GM12878 (cell line): Measurements from ENCODE around the gene EIF2A. TPM values are rescaled to one million over a fixed set of nuclear protein-coding genes. Genes with fewer than 3 reads are reported as not detected.
A peak's percentile ranks its signal among the peaks of the same experiment; 100 is the strongest.

Experiments used
- ATAC-seq: fragments of 200-7000 bp; cut with Tn5 transposase; 3 replicates; pipeline ENCODE4 v1.9.1; 2020; ENCODE audit warnings: mild to moderate bottlenecking, moderate library complexity
- BruUV-seq: library from RNA; stranded (reverse); fragments of 400-500 nt; replicated peaks from 2 replicates; lab custom pipeline; 2021; lab: Mats Ljungman, UMichigan
- CTCF ChIA-PET: fragments of 300-600 bp; sonication (Branson Sonifier 250); formaldehyde crosslinking; extraction: SDS; loops from one replicate; lab custom pipeline; 2021; ENCODE audit warnings: inconsistent platforms; lab: Yijun Ruan, JAX
- POLR2A ChIA-PET: fragments of 350-600 bp; formaldehyde crosslinking; extraction: SDS; loops from one replicate; lab custom pipeline; 2021; ENCODE audit warnings: inconsistent platforms; lab: Charles Lee
- RAD21 ChIA-PET: fragments of 300-600 bp; sonication (Branson Sonifier 250); formaldehyde crosslinking; loops from one replicate; lab custom pipeline; 2023; ENCODE audit warnings: antibody characterized with exemption; ENCODE audit not compliant: unreplicated experiment; lab: Charles Lee
- SMC1A ChIA-PET: fragments of 300-600 bp; sonication (Branson Sonifier 250); formaldehyde crosslinking; loops from one replicate; lab custom pipeline; 2023; ENCODE audit not compliant: unreplicated experiment, uncharacterized antibody; lab: Charles Lee
- DNase-seq: peaks from one replicate; pipeline ENCODE4 v3.0.0-alpha.2; 2011; ENCODE audit warnings: low read depth, low spot score
- FAIRE-seq: peaks from 3 replicates; lab custom pipeline; 2011; peaks lifted over from hg19 to GRCh38; lab: Jason Lieb, UNC
- H2AFZ ChIP-seq: 2 replicates; pipeline ENCODE4 v1.6.0; 2011; ENCODE audit warnings: low read depth, low read length, control low read depth; ENCODE audit not compliant: control insufficient read depth
- H3K27ac ChIP-seq: 2 replicates; pipeline ENCODE4 v1.5.1; 2011; ENCODE audit warnings: control low read depth; ENCODE audit not compliant: control insufficient read depth, insufficient read depth
- H3K27me3 ChIP-seq, 2 experiments: replicated peaks in 1 of 2; 2 replicates each; pipeline versions ENCODE4 v1.6.0 to v1.6.1; 2011; ENCODE audit warnings: low read length in 1 of 2; ENCODE audit not compliant: control insufficient read depth in 2 of 2, insufficient read depth in 2 of 2
- H3K36me3 ChIP-seq, 2 experiments: 2 replicates each; pipeline ENCODE4 v1.5.1; 2011; ENCODE audit warnings: low read length in 1 of 2; ENCODE audit not compliant: control insufficient read depth in 2 of 2, insufficient read depth in 2 of 2
- H3K4me1 ChIP-seq: 2 replicates; pipeline ENCODE4 v1.6.1; 2011; ENCODE audit warnings: mild to moderate bottlenecking, low read length, moderate library complexity, mixed read lengths; ENCODE audit not compliant: control insufficient read depth, insufficient read depth
- H3K4me2 ChIP-seq: 2 replicates; pipeline ENCODE4 v1.6.0; 2011; ENCODE audit warnings: control low read depth; ENCODE audit not compliant: control insufficient read depth, insufficient read depth
- H3K4me3 ChIP-seq: fragments of 200-600 bp; sonication (generic); 2 replicates; pipeline ENCODE4 v1.5.1; 2016
- H3K79me2 ChIP-seq: 2 replicates; pipeline ENCODE4 v1.6.0; 2011; ENCODE audit warnings: low read length; ENCODE audit not compliant: control insufficient read depth, insufficient read depth
- H3K9ac ChIP-seq: 2 replicates; pipeline ENCODE4 v1.8.0; 2011; ENCODE audit warnings: low read length, control low read depth, mixed read lengths; ENCODE audit not compliant: control insufficient read depth, insufficient read depth
- H3K9me3 ChIP-seq: replicated peaks from 3 replicates; pipeline ENCODE4 v1.5.1; 2011; ENCODE audit warnings: mild to moderate bottlenecking, low read length; ENCODE audit not compliant: control insufficient read depth, insufficient read depth
- H4K20me1 ChIP-seq: 2 replicates; pipeline ENCODE4 v1.6.0; 2011; ENCODE audit not compliant: control insufficient read depth, insufficient read depth
- BRCA1 ChIP-seq: IDR thresholded peaks from 2 replicates; pipeline ENCODE4 v1.6.1; 2011; ENCODE audit warnings: low read depth, low read length, improper control_type of control experiment
- CEBPB ChIP-seq, 2 experiments: fragments of 150-350 bp in 1 of 2; IDR thresholded peaks; 2 replicates each; pipeline ENCODE4 v1.6.1; 2012 to 2014; ENCODE audit warnings: low read depth in 2 of 2, low read length in 2 of 2, borderline replicate concordance in 1 of 2, inconsistent platforms in 1 of 2
- EP300 ChIP-seq, 2 experiments: fragments of 150-350 bp in 1 of 2; IDR thresholded peaks; 2 replicates each; pipeline ENCODE4 v1.6.1; 2011 to 2012; ENCODE audit warnings: low read depth in 2 of 2, low read length in 2 of 2, borderline replicate concordance in 1 of 2, improper control_type of control experiment in 1 of 2, inconsistent platforms in 1 of 2; ENCODE audit not compliant: control insufficient read depth in 1 of 2
- ETV6 ChIP-seq, 2 experiments: fragments of 450-650 bp in 1 of 2; IDR thresholded peaks in 1 of 2; conservative IDR thresholded peaks in 1 of 2; 2 replicates each; pipeline ENCODE4 v1.6.1; 2014; ENCODE audit warnings: antibody characterized with exemption in 1 of 2, borderline replicate concordance in 1 of 2, low read depth in 1 of 2, mild to moderate bottlenecking in 1 of 2, moderate library complexity in 1 of 2
- JUNB ChIP-seq: IDR thresholded peaks from 2 replicates; pipeline ENCODE4 v1.6.1; 2016; ENCODE audit warnings: antibody characterized with exemption, mild to moderate bottlenecking
- LARP7 ChIP-seq: fragments of 450-650 bp; IDR thresholded peaks from 2 replicates; pipeline ENCODE4 v1.6.1; 2017; ENCODE audit warnings: mild to moderate bottlenecking
- MXI1 ChIP-seq: fragments of 150-350 bp; IDR thresholded peaks from 2 replicates; pipeline ENCODE4 v1.6.1; 2011; ENCODE audit warnings: low read depth, mild to moderate bottlenecking, inconsistent platforms, low read length, improper control_type of control experiment
- MYB ChIP-seq: fragments of 150-350 bp; IDR thresholded peaks from 2 replicates; pipeline ENCODE4 v1.6.1; 2014; ENCODE audit warnings: mild to moderate bottlenecking, low read depth, low read length, borderline replicate concordance
- PML ChIP-seq: IDR thresholded peaks from 2 replicates; pipeline ENCODE4 v1.6.1; 2012; ENCODE audit warnings: low read length, inconsistent platforms
- RELA ChIP-seq: fragments of 450-650 bp; IDR thresholded peaks from 2 replicates; pipeline ENCODE4 v1.8.0; 2014; ENCODE audit warnings: borderline replicate concordance; ENCODE audit not compliant: partially characterized antibody
- SUPT20H ChIP-seq: IDR thresholded peaks from 2 replicates; pipeline ENCODE4 v1.6.1; 2011; ENCODE audit warnings: low read depth, mild to moderate bottlenecking, low read length, moderate library complexity, borderline replicate concordance; ENCODE audit not compliant: control insufficient read depth
- TBL1XR1 ChIP-seq: IDR thresholded peaks from 2 replicates; pipeline ENCODE4 v1.6.1; 2012; ENCODE audit warnings: low read depth, low read length, improper control_type of control experiment
- ZNF622 ChIP-seq: fragments of 450-650 bp; IDR thresholded peaks from 2 replicates; pipeline ENCODE4 v1.6.1; 2017; ENCODE audit warnings: mild to moderate bottlenecking, inconsistent platforms
- WGBS: methylation state at CpG from one replicate; pipeline ENCODE4 v1.1.6; 2016; ENCODE audit warnings: low lambda C conversion rate; ENCODE audit not compliant: insufficient replicate concordance, insufficient coverage; ENCODE audit errors: missing lambda C conversion rate; 5-methylcytosine and 5-hydroxymethylcytosine counted together
- in situ Hi-C: fragments of 300-500 bp; cut with MboI; formaldehyde crosslinking; loops from 9 replicates; pipeline ENCODE4 v1.14.3; 2018; ENCODE audit warnings: mixed read lengths
- intact Hi-C: fragments of 100-400 bp; cut with micrococcal nuclease; formaldehyde crosslinking; loops from one replicate; pipeline ENCODE4 v1.14.2; 2022; ENCODE audit not compliant: unreplicated experiment
- polyA plus RNA-seq, 11 experiments: library from polyadenylated mRNA; depleted of rRNA in 4 of 11; unstranded in 6 of 11; stranded (reverse) in 5 of 11; fragments of >200 nt; fragmentation: Nextera tagmentation in 4 of 11; fragmentation: Illumina TruSeq in 1 of 11; extraction: Ambion mirVana in 4 of 11; extraction: Trizol in 1 of 11; gene quantifications; 1 replicate in 1 of 11; 2 replicates in 10 of 11; pipeline versions ENCODE4 v1.2.1 to v1.2.3, GENCODE V29; 2011 to 2016; ENCODE audit warnings: inconsistent platforms in 2 of 11, missing spikeins in 2 of 11, low read depth in 1 of 11
- total RNA-seq, 4 experiments: library from RNA; depleted of rRNA in 3 of 4; stranded (reverse); fragments of >200 nt in 3 of 4; fragmentation: Illumina TruSeq in 1 of 4; extraction: Trizol in 1 of 4; gene quantifications; 2 replicates each; pipeline versions ENCODE4 v1.2.1 to v1.2.3, GENCODE V29; 2013 to 2021
- TF ChIP-seq, protein P1 (sequence below): IDR thresholded peaks from 2 replicates; pipeline ENCODE4 v1.6.1; 2012; ENCODE audit warnings: mild to moderate bottlenecking, low read depth, low read length
- TF ChIP-seq, protein P2 (sequence below): fragments of 450-650 bp; formaldehyde crosslinking; IDR thresholded peaks from 2 replicates; pipeline ENCODE4 v1.4.0; 2022; ENCODE audit warnings: mild to moderate bottlenecking, moderate library complexity
- TF ChIP-seq, protein P3 (sequence below): fragments of 450-650 bp; IDR thresholded peaks from 2 replicates; pipeline ENCODE4 v1.6.1; 2016; ENCODE audit warnings: mild to moderate bottlenecking

Gene EIF2A
- total and polyA plus RNA-seq, 10 of the 15 experiments (the other 5 are each of a cell fraction or from before 2014, with no cell fraction given): 85.4 to 211 (median 136) TPM

DNA sequence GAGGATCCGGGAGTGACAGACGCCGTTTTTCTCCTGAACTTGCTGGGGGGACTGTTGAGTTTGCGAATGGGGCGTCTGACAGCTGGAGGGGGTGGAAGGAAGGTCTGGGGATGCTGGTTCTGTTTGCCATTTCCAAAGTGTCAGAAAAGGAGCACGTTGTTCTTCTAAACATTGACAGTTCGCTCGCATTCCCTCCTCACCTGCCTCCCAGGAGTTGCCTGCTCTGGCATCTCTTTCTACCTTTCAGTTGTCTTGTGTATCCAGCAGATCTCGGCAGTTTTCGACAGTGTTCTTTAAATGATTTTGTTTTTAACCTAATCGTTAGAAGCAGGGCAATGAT, 57.4 kb downstream of the EIF2A start:
- no peaks in the 10 kb centered on the region for H3K27me3 ChIP-seq
- in situ Hi-C loops (no loop called here), intact Hi-C loops (loop anchor here (1.0 to 5.0 kb wide), 5 partner anchors 58 to 219 kb away; partner anchors contain the start of genes EIF2A, ERICH6, SERP1 and SIAH2)
- H3K9me3 ChIP-seq: no peaks in the 10 kb centered on the region
- under 1% methylated on average over 11 of the region's 11 CpGs for WGBS
- peaks cover under 1% of the 10 kb centered on the region; the same call in 1 of the 2 replicates for H4K20me1 ChIP-seq
- no TSS peak for BruUV-seq
- DNase-seq (no peak), ATAC-seq (peak; percentile 2), FAIRE-seq (no peak)
- peaks cover 97% of the 10 kb centered on the region for H3K79me2 ChIP-seq
- peak overlapping the region; percentile 92 for H3K9ac ChIP-seq
- H3K27ac ChIP-seq: peak overlapping the region; percentile 92
- peaks cover 16% of the 10 kb centered on the region for H3K4me1 ChIP-seq
- SMC1A ChIA-PET: interaction anchor here (0.8 kb wide), 1 partner anchor 13 kb away, joined by 3 read pairs; no protein-coding TSS in a partner anchor
- CTCF ChIA-PET: no interaction called here
- POLR2A ChIA-PET: interaction anchor here (1.1 to 3.3 kb wide), 4 partner anchors 10 to 159 kb away, joined by 3 to 40 read pairs (median 4); partner anchors contain the start of gene SIAH2
- peaks cover 0 to 8% of the 10 kb centered on the region in 2 experiments; a peak in 1 of 4 replicates for H3K36me3 ChIP-seq
- H2AFZ ChIP-seq: no peak overlapping the region
- RAD21 ChIA-PET: no interaction called here
- H3K4me3 ChIP-seq: peak overlapping the region; percentile 92
- H3K4me2 ChIP-seq: peak overlapping the region; percentile 81
- TF ChIP-seq PML (no peak), BRCA1 (no peak), RELA (no peak), LARP7 (no peak), MYB (no peak), CEBPB (IDR thresholded peaks at IDR 0.05; ENCODE audit: borderline replicate concordance in 1 of 2, low read depth in 2 of 2, low read length in 2 of 2) (no peak), JUNB (no peak), MXI1 (peak; percentile 62; the same call in 1 of the 2 replicates), SUPT20H (no peak), ZNF622 (no peak), ETV6 (conservative IDR thresholded peaks at IDR 0.05 in 1 of 2, IDR thresholded peaks at IDR 0.05 in 1 of 2; ENCODE audit: borderline replicate concordance in 1 of 2, low read depth in 1 of 2) (0 out of 4 replicates have a peak, but pooled peaks of 1 of the 2 experiments have one; percentile 12), TBL1XR1 (peak; percentile 29; the same call in 1 of the 2 replicates), EP300 (IDR thresholded peaks at IDR 0.05; ENCODE audit: borderline replicate concordance in 1 of 2, control insufficient read depth in 1 of 2, low read depth in 2 of 2, low read length in 2 of 2) (no peak)
- TF ChIP-seq, protein P1, sequence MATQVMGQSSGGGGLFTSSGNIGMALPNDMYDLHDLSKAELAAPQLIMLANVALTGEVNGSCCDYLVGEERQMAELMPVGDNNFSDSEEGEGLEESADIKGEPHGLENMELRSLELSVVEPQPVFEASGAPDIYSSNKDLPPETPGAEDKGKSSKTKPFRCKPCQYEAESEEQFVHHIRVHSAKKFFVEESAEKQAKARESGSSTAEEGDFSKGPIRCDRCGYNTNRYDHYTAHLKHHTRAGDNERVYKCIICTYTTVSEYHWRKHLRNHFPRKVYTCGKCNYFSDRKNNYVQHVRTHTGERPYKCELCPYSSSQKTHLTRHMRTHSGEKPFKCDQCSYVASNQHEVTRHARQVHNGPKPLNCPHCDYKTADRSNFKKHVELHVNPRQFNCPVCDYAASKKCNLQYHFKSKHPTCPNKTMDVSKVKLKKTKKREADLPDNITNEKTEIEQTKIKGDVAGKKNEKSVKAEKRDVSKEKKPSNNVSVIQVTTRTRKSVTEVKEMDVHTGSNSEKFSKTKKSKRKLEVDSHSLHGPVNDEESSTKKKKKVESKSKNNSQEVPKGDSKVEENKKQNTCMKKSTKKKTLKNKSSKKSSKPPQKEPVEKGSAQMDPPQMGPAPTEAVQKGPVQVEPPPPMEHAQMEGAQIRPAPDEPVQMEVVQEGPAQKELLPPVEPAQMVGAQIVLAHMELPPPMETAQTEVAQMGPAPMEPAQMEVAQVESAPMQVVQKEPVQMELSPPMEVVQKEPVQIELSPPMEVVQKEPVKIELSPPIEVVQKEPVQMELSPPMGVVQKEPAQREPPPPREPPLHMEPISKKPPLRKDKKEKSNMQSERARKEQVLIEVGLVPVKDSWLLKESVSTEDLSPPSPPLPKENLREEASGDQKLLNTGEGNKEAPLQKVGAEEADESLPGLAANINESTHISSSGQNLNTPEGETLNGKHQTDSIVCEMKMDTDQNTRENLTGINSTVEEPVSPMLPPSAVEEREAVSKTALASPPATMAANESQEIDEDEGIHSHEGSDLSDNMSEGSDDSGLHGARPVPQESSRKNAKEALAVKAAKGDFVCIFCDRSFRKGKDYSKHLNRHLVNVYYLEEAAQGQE: no peak
- TF ChIP-seq, protein P2, sequence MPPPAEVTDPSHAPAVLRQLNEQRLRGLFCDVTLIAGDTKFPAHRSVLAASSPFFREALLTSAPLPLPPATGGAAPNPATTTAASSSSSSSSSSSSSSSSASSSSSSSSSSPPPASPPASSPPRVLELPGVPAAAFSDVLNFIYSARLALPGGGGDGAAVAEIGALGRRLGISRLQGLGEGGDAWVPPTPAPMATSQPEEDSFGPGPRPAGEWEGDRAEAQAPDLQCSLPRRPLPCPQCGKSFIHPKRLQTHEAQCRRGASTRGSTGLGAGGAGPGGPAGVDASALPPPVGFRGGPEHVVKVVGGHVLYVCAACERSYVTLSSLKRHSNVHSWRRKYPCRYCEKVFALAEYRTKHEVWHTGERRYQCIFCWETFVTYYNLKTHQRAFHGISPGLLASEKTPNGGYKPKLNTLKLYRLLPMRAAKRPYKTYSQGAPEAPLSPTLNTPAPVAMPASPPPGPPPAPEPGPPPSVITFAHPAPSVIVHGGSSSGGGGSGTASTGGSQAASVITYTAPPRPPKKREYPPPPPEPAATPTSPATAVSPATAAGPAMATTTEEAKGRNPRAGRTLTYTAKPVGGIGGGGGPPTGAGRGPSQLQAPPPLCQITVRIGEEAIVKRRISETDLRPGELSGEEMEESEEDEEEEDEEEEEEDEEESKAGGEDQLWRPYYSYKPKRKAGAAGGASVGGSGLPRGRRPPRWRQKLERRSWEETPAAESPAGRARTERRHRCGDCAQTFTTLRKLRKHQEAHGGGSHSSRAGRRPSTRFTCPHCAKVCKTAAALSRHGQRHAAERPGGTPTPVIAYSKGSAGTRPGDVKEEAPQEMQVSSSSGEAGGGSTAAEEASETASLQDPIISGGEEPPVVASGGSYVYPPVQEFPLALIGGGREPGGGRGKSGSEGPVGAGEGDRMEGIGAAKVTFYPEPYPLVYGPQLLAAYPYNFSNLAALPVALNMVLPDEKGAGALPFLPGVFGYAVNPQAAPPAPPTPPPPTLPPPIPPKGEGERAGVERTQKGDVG (CRISPR knock-in tag): no peak
- TF ChIP-seq, protein P3, sequence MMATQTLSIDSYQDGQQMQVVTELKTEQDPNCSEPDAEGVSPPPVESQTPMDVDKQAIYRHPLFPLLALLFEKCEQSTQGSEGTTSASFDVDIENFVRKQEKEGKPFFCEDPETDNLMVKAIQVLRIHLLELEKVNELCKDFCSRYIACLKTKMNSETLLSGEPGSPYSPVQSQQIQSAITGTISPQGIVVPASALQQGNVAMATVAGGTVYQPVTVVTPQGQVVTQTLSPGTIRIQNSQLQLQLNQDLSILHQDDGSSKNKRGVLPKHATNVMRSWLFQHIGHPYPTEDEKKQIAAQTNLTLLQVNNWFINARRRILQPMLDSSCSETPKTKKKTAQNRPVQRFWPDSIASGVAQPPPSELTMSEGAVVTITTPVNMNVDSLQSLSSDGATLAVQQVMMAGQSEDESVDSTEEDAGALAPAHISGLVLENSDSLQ: 0 out of 2 replicates have a peak, but pooled peaks have one; percentile 9
